Tibial nerve (tissue), 4 donors: ENCODE measurements around the gene GOLGA2. TPM values are rescaled to one million over a fixed set of nuclear protein-coding genes. Genes with fewer than 3 reads are reported as not detected.

ENCODE experiments used
- DNase-seq, 2 donors: peaks; one replicate each; pipeline ENCODE4 v3.0.0-alpha.2; 2019; ENCODE audit warnings: low spot score in 2 of 2
- H3K27ac ChIP-seq, 4 donors: fragments of 200-600 bp; sonication (generic) in 3 of 4; one replicate each; pipeline ENCODE4 v1.5.1; 2017 to 2019; ENCODE audit warnings: mild to moderate bottlenecking in 1 of 4
- H3K27me3 ChIP-seq, 2 donors: fragments of 200-600 bp; sonication (generic) in 1 of 2; one replicate each; pipeline versions ENCODE4 v1.5.1 to v1.6.0; 2017 to 2019
- H3K36me3 ChIP-seq, 3 donors: fragments of 200-600 bp; sonication (generic); one replicate each; pipeline ENCODE4 v1.5.1; 2018 to 2019
- H3K4me1 ChIP-seq, 4 donors: fragments of 200-600 bp; sonication (generic) in 3 of 4; one replicate each; pipeline ENCODE4 v1.5.1; 2017 to 2019
- H3K4me3 ChIP-seq, 4 donors: fragments of 200-600 bp; sonication (generic) in 3 of 4; one replicate each; pipeline ENCODE4 v1.5.1; 2017 to 2019; ENCODE audit warnings: mild to moderate bottlenecking in 1 of 4, moderate library complexity in 1 of 4
- H3K9me3 ChIP-seq, 4 donors: fragments of 200-600 bp; sonication (generic) in 3 of 4; one replicate each; pipeline ENCODE4 v1.5.1; 2017 to 2019
- CTCF ChIP-seq, 5 experiments: fragments of 200-600 bp in 3 of 5; fragments of 450-650 bp in 2 of 5; sonication (generic) in 3 of 5; IDR thresholded peaks; one replicate each; pipeline ENCODE4 v1.5.1; 2016 to 2019; ENCODE audit warnings: antibody characterized with exemption in 5 of 5, mild to moderate bottlenecking in 3 of 5, moderate library complexity in 2 of 5
- EP300 ChIP-seq, 2 donors: sonication (generic); formaldehyde crosslinking; IDR thresholded peaks; one replicate each; pipeline ENCODE4 v1.6.1; 2017; ENCODE audit warnings: antibody characterized with exemption in 2 of 2, mild to moderate bottlenecking in 1 of 2
- POLR2A ChIP-seq, 2 donors: fragments of 450-650 bp; IDR thresholded peaks; one replicate each; pipeline ENCODE4 v1.6.1; 2017; ENCODE audit warnings: antibody characterized with exemption in 2 of 2, mild to moderate bottlenecking in 2 of 2, moderate library complexity in 2 of 2
- WGBS, 2 donors: methylation state at CpG; one replicate each; pipeline ENCODE4 v1.1.5; 2018; 5-methylcytosine and 5-hydroxymethylcytosine counted together
- total RNA-seq, 4 donors: library from RNA; depleted of rRNA; stranded (reverse); fragments of >200 nt; gene quantifications; one replicate each; pipeline ENCODE4 v1.1.0, GENCODE V29; 2016

Gene GOLGA2
- total RNA-seq, 4 donors from 2014 or later = 67.4 to 103 (median 91.9) TPM

- no peak for DNase-seq
- H3K27ac ChIP-seq = no peak overlapping the region
- H3K9me3 ChIP-seq = no peaks in the 10 kb centered on the region
- no peaks in the 10 kb centered on the region for H3K4me1 ChIP-seq
- no peaks in the 10 kb centered on the region for H3K36me3 ChIP-seq
- TF ChIP-seq EP300 (IDR thresholded peaks at IDR 0.05) (no peak), POLR2A (IDR thresholded peaks at IDR 0.05) (no peak), CTCF (IDR thresholded peaks at IDR 0.05) (no peak)
- no peak overlapping the region for H3K4me3 ChIP-seq
- H3K27me3 ChIP-seq = no peaks in the 10 kb centered on the region
- 89 to 92% methylated on average over 20 of the region's 20 CpGs for WGBS, 2 donors
These were observed 23.0 kb upstream of the GOLGA2 start for GRCh38 chr9:128298535-128299482.

- no peak overlapping the region for H3K4me3 ChIP-seq
- no peaks in the 10 kb centered on the region for H3K4me1 ChIP-seq
- H3K36me3 ChIP-seq = peaks cover 0 to 4% (median 0%) of the 10 kb centered on the region in 3 donors
- 74 to 83% methylated on average over 2 of the region's 2 CpGs for WGBS, 2 donors
- no peaks in the 10 kb centered on the region for H3K27me3 ChIP-seq
- no peak overlapping the region for H3K27ac ChIP-seq
- no peak for DNase-seq
- TF ChIP-seq CTCF (IDR thresholded peaks at IDR 0.05) (no peak), POLR2A (IDR thresholded peaks at IDR 0.05) (no peak), EP300 (IDR thresholded peaks at IDR 0.05) (no peak)
- no peaks in the 10 kb centered on the region for H3K9me3 ChIP-seq
These were observed 21.5 kb upstream of the GOLGA2 start for GRCh38 chr9:128297221-128297773.

GRCh38 chr9:128296340-128297220 is 20.8 kb upstream of the GOLGA2 start:
- Histone ChIP-seq H3K9me3 (no peaks in the 10 kb centered on the region), H3K36me3 (peaks cover 0 to 7% (median 0%) of the 10 kb centered on the region in 3 donors), H3K27me3 (no peaks in the 10 kb centered on the region), H3K27ac (peak overlapping the region in 1 of 4 donors; percentile 41), H3K4me3 (no peak overlapping the region), H3K4me1 (no peaks in the 10 kb centered on the region)
- 90 to 92% methylated on average over 16 of the region's 16 CpGs for WGBS, 2 donors
- TF ChIP-seq CTCF (IDR thresholded peaks at IDR 0.05) = no peak
- DNase-seq = no peak

- peaks cover 0 to 24% (median 2%) of the 10 kb centered on the region in 3 donors for H3K36me3 ChIP-seq
- DNase-seq = no peak
- no peak overlapping the region for H3K4me3 ChIP-seq
- no peaks in the 10 kb centered on the region for H3K27me3 ChIP-seq
- no peak overlapping the region for H3K27ac ChIP-seq
- no peaks in the 10 kb centered on the region for H3K4me1 ChIP-seq
- no peak for TF ChIP-seq CTCF (IDR thresholded peaks at IDR 0.05)
- no peak for TF ChIP-seq POLR2A (IDR thresholded peaks at IDR 0.05)
- TF ChIP-seq EP300 (IDR thresholded peaks at IDR 0.05) = no peak
- no peaks in the 10 kb centered on the region for H3K9me3 ChIP-seq
- WGBS, 2 donors = 78 to 94% methylated on average over 4 of the region's 4 CpGs
These were observed 18.3 kb upstream of the GOLGA2 start for GRCh38 chr9:128294142-128294541.
